HepG2 (cell line): ENCODE measurements around the gene APOC3. TPM values are rescaled to one million over a fixed set of nuclear protein-coding genes. Genes with fewer than 3 reads are reported as not detected.

Source experiments
- ARHGAP35 ChIP-seq: sonication (generic); formaldehyde crosslinking; IDR thresholded peaks from 2 replicates; pipeline ENCODE4 v1.9.0; 2022; ENCODE audit warnings: mild to moderate bottlenecking, inconsistent platforms, moderate library complexity, missing genetic modification reagents, borderline replicate concordance
- ATF1 ChIP-seq: IDR thresholded peaks from 2 replicates; pipeline ENCODE4 v1.6.1; 2016; ENCODE audit warnings: mild to moderate bottlenecking, control low read depth
- CENPT ChIP-seq: sonication (generic); formaldehyde crosslinking; IDR thresholded peaks from 2 replicates; pipeline ENCODE4 v1.8.0; 2022; ENCODE audit warnings: low read depth, mild to moderate bottlenecking, moderate library complexity, missing genetic modification reagents
- FOXA1 ChIP-seq, 2 experiments: fragments of 450-650 bp in 1 of 2; sonication (generic) in 1 of 2; formaldehyde crosslinking in 1 of 2; IDR thresholded peaks; 2 replicates each; pipeline versions ENCODE4 v1.4.0 to v1.6.1; 2016 to 2020; ENCODE audit warnings: missing genetic modification reagents in 1 of 2
- HOXA5 ChIP-seq: sonication (generic); formaldehyde crosslinking; IDR thresholded peaks from 2 replicates; pipeline ENCODE4 v1.4.0; 2020; ENCODE audit warnings: missing genetic modification reagents
- JUND ChIP-seq: sonication (generic); formaldehyde crosslinking; IDR thresholded peaks from 2 replicates; pipeline ENCODE4 v1.8.0; 2022; ENCODE audit warnings: mild to moderate bottlenecking, missing genetic modification reagents
- MAFF ChIP-seq: IDR thresholded peaks from 2 replicates; pipeline ENCODE4 v1.6.1; 2011; ENCODE audit warnings: low read depth, low read length, improper control_type of control experiment
- PRMT3 ChIP-seq: sonication (generic); formaldehyde crosslinking; IDR thresholded peaks from 2 replicates; pipeline ENCODE4 v1.8.1; 2022; ENCODE audit warnings: low read depth, mild to moderate bottlenecking, moderate library complexity, missing genetic modification reagents, borderline replicate concordance
- SIN3A ChIP-seq: IDR thresholded peaks from 2 replicates; pipeline ENCODE4 v1.6.1; 2011; ENCODE audit warnings: low read depth, mild to moderate bottlenecking, control low read depth, low read length, borderline replicate concordance
- SMYD3 ChIP-seq: sonication (generic); formaldehyde crosslinking; IDR thresholded peaks from 2 replicates; pipeline ENCODE4 v1.8.1; 2023; ENCODE audit warnings: mild to moderate bottlenecking, missing genetic modification reagents
- TEAD3 ChIP-seq: optimal IDR thresholded peaks from 2 replicates; pipeline ENCODE3; 2016; ENCODE audit warnings: borderline replicate concordance
- THAP11 ChIP-seq: IDR thresholded peaks from 2 replicates; pipeline ENCODE4 v1.6.1; 2016; ENCODE audit warnings: missing biosample characterization, missing genetic modification reagents
- ZBTB46 ChIP-seq: sonication (generic); formaldehyde crosslinking; IDR thresholded peaks from 2 replicates; pipeline ENCODE4 v1.4.0; 2020; ENCODE audit warnings: mild to moderate bottlenecking, missing genetic modification reagents, borderline replicate concordance
- ZFP36L2 ChIP-seq: sonication (generic); formaldehyde crosslinking; IDR thresholded peaks from 2 replicates; pipeline ENCODE4 v1.4.0; 2020; ENCODE audit warnings: missing genetic modification reagents
- ZNF317 ChIP-seq: sonication (generic); formaldehyde crosslinking; IDR thresholded peaks from 2 replicates; pipeline ENCODE4 v1.5.0; 2020; ENCODE audit warnings: mild to moderate bottlenecking, missing genetic modification reagents
- ZNF383 ChIP-seq: sonication (generic); formaldehyde crosslinking; IDR thresholded peaks from 2 replicates; pipeline ENCODE4 v1.4.0; 2020; ENCODE audit warnings: missing genetic modification reagents, mild to moderate bottlenecking, borderline replicate concordance
- ZNF468 ChIP-seq: sonication (generic); formaldehyde crosslinking; IDR thresholded peaks from 2 replicates; pipeline ENCODE4 v1.8.0; 2022; ENCODE audit warnings: mild to moderate bottlenecking, moderate library complexity, missing genetic modification reagents
- ZNF496 ChIP-seq: sonication (generic); formaldehyde crosslinking; IDR thresholded peaks from 2 replicates; pipeline ENCODE4 v1.8.1; 2023; ENCODE audit warnings: mild to moderate bottlenecking, moderate library complexity, missing genetic modification reagents; ENCODE audit not compliant: insufficient replicate concordance
- ZNF607 ChIP-seq: sonication (generic); formaldehyde crosslinking; IDR thresholded peaks from 2 replicates; pipeline ENCODE4 v1.5.1; 2020; ENCODE audit warnings: missing genetic modification reagents, mild to moderate bottlenecking, borderline replicate concordance
- ZNF780A ChIP-seq: sonication (generic); formaldehyde crosslinking; IDR thresholded peaks from 2 replicates; pipeline ENCODE4 v1.8.0; 2022; ENCODE audit warnings: mild to moderate bottlenecking, missing genetic modification reagents, moderate library complexity
- ZNF878 ChIP-seq: sonication (generic); formaldehyde crosslinking; IDR thresholded peaks from 2 replicates; pipeline ENCODE4 v1.8.1; 2023; ENCODE audit warnings: mild to moderate bottlenecking, missing genetic modification reagents, moderate library complexity
- polyA plus RNA-seq, 8 experiments: library from polyadenylated mRNA; depleted of rRNA in 3 of 8; stranded (reverse) in 7 of 8; unstranded in 1 of 8; fragments of >200 nt; fragmentation: Illumina TruSeq in 4 of 8; extraction: Trizol in 4 of 8; gene quantifications; 2 replicates each; pipeline versions ENCODE4 v1.2.1 to v1.2.3, GENCODE V29; 2011 to 2016; ENCODE audit warnings: low read depth in 4 of 8, missing spikeins in 1 of 8, mixed read lengths in 1 of 8; ENCODE audit not compliant: insufficient read depth in 1 of 8
- total RNA-seq, 5 experiments: library from RNA; depleted of rRNA; stranded (reverse); fragments of >200 nt; fragmentation: Illumina TruSeq; extraction: Trizol; gene quantifications; 2 replicates each; pipeline ENCODE4 v1.2.3, GENCODE V29; 2016; ENCODE audit warnings: low read depth in 1 of 5
- TF ChIP-seq, protein P1 (sequence below), 2 experiments: sonication (generic) in 1 of 2; formaldehyde crosslinking in 1 of 2; IDR thresholded peaks; 2 replicates each; pipeline versions ENCODE4 v1.5.1 to v1.6.1; 2011 to 2020; ENCODE audit warnings: borderline replicate concordance in 1 of 2, low read depth in 1 of 2, low read length in 1 of 2, mild to moderate bottlenecking in 1 of 2, missing genetic modification reagents in 1 of 2, moderate library complexity in 1 of 2
- TF ChIP-seq, protein P2 (sequence below): sonication (generic); formaldehyde crosslinking; IDR thresholded peaks from 2 replicates; pipeline ENCODE4 v1.4.0; 2020; ENCODE audit warnings: missing genetic modification reagents, borderline replicate concordance

APOC3 gene
- total and polyA plus RNA-seq, 2 of the 13 experiments (the other 11 are each of a cell fraction or from before 2014, with no cell fraction given), result 314 to 687 TPM

- TF ChIP-seq CENPT (no peak), MAFF (no peak), TEAD3 (CRISPR knock-in tag) (peak; percentile 56), ZFP36L2 (CRISPR knock-in tag) (no peak), ZNF780A (no peak; the same call in 1 of the 2 replicates), ZNF383 (0 out of 2 replicates have a peak, but pooled peaks have one; percentile 3), ZBTB46 (no peak), SMYD3 (CRISPR knock-in tag) (no peak; the same call in none of the 2 replicates), ZNF496 (CRISPR knock-in tag) (no peak), THAP11 (CRISPR knock-in tag) (no peak; the same call in 1 of the 2 replicates), HOXA5 (CRISPR knock-in tag) (peak; percentile 86; the same call in 1 of the 2 replicates), ZNF607 (CRISPR knock-in tag) (peak; percentile 66; the same call in 1 of the 2 replicates), ZNF317 (CRISPR knock-in tag) (no peak), SIN3A (no peak), ATF1 (CRISPR knock-in tag) (0 out of 2 replicates have a peak, but pooled peaks have one; percentile 24), ARHGAP35 (no peak), JUND (CRISPR knock-in tag) (peak; percentile 80), PRMT3 (no peak), ZNF878 (CRISPR knock-in tag) (0 out of 2 replicates have a peak, but pooled peaks have one; percentile 73), FOXA1 (IDR thresholded peaks at IDR 0.05) (no peak), FOXA1 (CRISPR knock-in tag; IDR thresholded peaks at IDR 0.05) (no peak), ZNF468 (CRISPR knock-in tag) (no peak)
- TF ChIP-seq, protein P1, sequence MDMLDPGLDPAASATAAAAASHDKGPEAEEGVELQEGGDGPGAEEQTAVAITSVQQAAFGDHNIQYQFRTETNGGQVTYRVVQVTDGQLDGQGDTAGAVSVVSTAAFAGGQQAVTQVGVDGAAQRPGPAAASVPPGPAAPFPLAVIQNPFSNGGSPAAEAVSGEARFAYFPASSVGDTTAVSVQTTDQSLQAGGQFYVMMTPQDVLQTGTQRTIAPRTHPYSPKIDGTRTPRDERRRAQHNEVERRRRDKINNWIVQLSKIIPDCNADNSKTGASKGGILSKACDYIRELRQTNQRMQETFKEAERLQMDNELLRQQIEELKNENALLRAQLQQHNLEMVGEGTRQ (IDR thresholded peaks at IDR 0.05; ENCODE audit: low read depth, low read length), result no peak
- TF ChIP-seq, protein P1 (CRISPR knock-in tag; IDR thresholded peaks at IDR 0.05; ENCODE audit: borderline replicate concordance), result 0 out of 2 replicates have a peak, but pooled peaks have one; percentile 10
- TF ChIP-seq, protein P2, sequence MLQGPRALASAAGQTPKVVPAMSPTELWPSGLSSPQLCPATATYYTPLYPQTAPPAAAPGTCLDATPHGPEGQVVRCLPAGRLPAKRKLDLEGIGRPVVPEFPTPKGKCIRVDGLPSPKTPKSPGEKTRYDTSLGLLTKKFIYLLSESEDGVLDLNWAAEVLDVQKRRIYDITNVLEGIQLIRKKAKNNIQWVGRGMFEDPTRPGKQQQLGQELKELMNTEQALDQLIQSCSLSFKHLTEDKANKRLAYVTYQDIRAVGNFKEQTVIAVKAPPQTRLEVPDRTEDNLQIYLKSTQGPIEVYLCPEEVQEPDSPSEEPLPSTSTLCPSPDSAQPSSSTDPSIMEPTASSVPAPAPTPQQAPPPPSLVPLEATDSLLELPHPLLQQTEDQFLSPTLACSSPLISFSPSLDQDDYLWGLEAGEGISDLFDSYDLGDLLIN (CRISPR knock-in tag), result no peak
Measured at GRCh38 chr11:116828632-116829524, 829 bp upstream of the APOC3 start (continued).
